Heart left ventricle (tissue), 13 donors: ENCODE data around the gene ATL2.

Experiments used
- POLR2A ChIP-seq, 2 donors: fragments of 450-650 bp; IDR thresholded peaks; one replicate each; pipeline ENCODE4 v1.6.1; 2017; ENCODE audit warnings: antibody characterized with exemption in 2 of 2, mild to moderate bottlenecking in 2 of 2, moderate library complexity in 2 of 2
- TF ChIP-seq, protein P1 (sequence below), 12 donors: fragments of 200-600 bp; sonication (generic) in 4 of 12; IDR thresholded peaks; one replicate each; pipeline versions ENCODE4 v1.5.0 to v1.8.0; 2018 to 2022; ENCODE audit warnings: antibody characterized with exemption in 12 of 12, mild to moderate bottlenecking in 5 of 12
- donor health status: ischemic (EF 13 %, LVEDD 7.1; RV severe dilation, severe dysfunction).
- donor health status: DM: no; HTN: yes; CAD: no.
- donor health status: DM: no; HTN: no; CAD: no.
- donor health status: ischemic (EF 25% LVEDD 6.9; RV normal size, moderate dysfunction).
- donor health status: ischemic (EF 25% LVEDD 5.7; RV mildly dilated, moderate dysfunction).
- donor health status: ischemic (EF 35%, LVEDD 5.7; RV mildly dilated, moderate dysfunction).
- donor health status: nonischemic (EF 11% LVEDD 7.7; RV severe dilation, severe dysfunction).
- donor health status: DM: yes; HTN: yes; CAD: no.
- donor health status: PGD.
- donor health status: ischemic (EF 29% LVEDD 5.4; RV normal size, mild dysfunction).
- donor health status: nonischemic (EF 23%, LVEDD 6.1; RV moderate dilation, normal function).

DNA sequence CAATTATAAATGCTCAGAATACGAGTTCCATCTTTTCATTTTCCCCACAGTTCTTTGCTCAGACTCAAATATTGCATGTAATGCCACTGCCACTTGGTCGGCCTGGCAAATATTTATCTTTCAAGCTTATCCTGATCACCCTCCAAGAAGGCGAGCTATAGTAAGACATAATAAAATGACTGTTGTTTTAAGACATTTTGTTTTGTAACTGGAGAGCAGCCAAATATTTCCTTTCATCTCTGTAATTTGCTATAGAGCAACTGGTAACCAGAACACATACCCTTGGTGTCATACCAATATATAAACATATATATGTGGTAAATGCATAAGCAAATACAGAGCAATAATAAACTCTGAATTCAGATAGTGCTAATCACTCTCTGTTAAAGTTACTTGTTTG, 7.3 kb upstream of the ATL2 start:
- TF ChIP-seq POLR2A (IDR thresholded peaks at IDR 0.05), result no peak
- TF ChIP-seq, protein P1, sequence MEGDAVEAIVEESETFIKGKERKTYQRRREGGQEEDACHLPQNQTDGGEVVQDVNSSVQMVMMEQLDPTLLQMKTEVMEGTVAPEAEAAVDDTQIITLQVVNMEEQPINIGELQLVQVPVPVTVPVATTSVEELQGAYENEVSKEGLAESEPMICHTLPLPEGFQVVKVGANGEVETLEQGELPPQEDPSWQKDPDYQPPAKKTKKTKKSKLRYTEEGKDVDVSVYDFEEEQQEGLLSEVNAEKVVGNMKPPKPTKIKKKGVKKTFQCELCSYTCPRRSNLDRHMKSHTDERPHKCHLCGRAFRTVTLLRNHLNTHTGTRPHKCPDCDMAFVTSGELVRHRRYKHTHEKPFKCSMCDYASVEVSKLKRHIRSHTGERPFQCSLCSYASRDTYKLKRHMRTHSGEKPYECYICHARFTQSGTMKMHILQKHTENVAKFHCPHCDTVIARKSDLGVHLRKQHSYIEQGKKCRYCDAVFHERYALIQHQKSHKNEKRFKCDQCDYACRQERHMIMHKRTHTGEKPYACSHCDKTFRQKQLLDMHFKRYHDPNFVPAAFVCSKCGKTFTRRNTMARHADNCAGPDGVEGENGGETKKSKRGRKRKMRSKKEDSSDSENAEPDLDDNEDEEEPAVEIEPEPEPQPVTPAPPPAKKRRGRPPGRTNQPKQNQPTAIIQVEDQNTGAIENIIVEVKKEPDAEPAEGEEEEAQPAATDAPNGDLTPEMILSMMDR (IDR thresholded peaks at IDR 0.05), result no peak
